ENCODE measurements around the gene PTPRZ1.

The PTPRZ1 gene

DNA sequence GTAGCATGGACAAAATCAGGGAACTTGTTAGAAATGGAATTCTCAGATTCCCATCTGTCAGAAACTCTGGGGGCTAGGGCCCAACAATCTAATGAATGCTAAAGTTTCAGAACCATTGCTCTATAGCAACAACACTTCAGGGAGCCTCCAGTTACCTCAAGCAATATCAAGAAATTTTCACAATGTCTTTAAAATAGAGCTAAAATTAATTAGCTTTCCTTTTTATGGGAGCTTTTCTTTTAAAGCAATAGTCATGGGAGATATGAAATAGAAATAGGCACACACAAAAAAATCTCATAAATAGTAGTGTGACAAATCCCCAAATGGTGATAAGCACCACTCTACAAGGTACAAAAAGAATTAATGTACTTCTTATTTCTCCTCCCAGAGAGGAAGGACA lies 190.2 kb downstream of the PTPRZ1 start:
- no peak for DNase-seq

DNA sequence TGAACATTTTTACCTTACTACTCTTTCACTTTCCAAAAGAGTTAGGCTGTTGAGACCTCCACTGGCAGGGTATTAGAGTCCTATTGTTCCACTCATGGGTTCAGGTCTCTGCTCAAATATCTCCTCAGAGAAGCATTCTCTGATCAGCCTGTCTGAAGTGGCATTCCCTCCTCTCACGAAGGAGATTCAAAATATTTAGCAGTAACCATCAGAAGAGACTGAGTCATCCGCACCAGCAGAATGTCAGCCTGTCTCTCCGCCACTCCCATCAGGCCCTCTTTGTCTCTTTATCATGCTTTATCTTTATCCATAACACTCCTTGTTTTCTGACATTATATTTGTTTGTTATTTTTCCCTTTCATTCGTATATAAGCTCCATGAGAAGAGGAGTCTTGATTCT lies 192.0 kb downstream of the PTPRZ1 start:
- DNase-seq = no peak

DNA sequence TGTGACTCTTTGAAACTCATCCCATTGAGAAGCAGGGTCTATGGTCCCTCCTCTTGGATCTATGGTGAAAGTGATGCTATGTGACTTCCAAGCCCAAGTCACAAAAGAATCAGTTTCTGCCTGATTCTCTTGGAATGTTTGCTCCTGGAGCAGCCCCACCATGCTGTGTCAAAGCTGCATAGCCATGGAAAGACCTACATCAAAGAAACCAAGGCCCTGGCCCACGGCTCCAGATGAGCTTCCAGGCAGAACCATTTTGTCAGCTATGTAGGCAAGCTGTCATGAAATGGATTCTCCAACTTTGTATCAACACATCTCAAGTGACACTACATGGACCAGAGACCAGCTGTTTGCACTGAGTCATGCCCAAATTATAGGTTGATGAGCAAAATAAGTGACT lies 194.1 kb downstream of the PTPRZ1 start:
- no peak for DNase-seq

DNA sequence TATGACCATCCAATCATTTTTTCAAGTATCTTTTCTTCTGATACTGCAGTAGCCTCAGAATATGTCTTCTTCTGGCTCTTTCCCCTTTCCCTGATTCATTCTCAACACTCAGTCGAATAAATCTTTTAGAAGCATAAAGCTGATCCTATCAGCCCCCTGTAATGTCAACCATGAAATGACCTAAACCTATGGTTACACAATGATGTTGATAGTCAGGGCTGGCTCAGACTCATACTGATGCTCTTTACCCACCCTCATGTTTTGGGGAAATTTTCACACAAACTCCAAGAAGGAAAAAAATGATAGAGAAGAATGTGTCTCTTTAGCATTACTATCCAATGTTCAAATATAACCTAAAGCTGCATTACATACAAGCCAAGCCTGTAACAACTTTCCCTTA lies 195.1 kb downstream of the PTPRZ1 start:
- DNase-seq = no peak

DNA sequence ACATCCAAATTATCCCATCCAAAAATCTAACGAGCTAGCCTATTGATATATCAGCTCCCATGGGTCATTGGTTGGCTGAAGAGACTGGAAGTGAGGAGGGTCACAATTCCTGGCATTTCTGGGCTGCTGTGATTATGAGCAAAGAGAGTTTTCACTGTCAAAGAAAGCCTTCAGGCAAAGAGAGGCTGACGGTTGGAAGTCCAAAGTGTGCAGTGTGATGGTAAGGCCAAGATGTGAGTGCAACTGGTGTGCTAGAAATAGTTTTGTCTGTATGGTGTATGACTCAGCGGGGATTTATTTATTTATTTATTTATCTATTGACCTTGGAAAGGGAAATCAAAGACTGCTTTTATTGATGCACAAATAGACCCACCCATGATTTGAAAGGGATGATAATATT lies 196.0 kb downstream of the PTPRZ1 start:
- DNase-seq = no peak

DNA sequence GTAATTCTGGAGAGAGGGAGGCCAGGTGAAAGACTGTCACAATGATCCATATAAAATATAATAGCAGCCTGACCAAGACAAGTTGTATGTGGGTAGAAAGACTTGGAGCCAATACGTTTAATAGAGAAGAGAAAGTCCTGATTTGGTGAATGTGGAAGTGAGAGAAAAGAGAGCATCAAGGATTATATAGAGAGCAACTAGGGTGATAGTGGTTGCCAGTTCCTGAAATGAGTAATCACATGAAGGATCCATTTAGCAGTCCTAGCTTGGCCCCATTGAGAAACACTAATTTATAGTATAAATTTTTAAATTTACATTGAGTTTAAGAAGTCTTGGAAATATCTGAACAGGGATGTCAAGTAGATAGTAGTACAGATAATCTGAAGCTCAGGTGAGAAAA lies 197.1 kb downstream of the PTPRZ1 start:
- no peak for DNase-seq

DNA sequence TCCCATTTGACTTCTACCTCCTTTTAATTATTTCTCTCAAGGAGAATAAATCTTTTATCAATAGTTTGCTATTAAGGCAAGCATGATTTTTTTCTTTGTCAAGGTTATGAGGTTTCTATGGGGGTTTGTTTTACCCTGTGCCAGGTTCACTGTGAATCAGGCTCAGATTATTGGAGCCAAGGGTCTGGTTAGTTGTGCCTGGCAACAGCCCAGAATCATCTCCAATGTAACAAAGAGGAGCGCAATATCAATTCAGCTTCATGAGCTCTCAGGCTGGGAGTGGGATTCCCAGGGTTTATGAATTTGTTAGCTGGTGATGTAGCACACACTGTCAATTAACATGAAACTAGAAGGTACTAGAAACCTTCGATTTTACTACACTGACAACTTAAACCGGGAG lies 197.9 kb downstream of the PTPRZ1 start:
- no peak for DNase-seq

DNA sequence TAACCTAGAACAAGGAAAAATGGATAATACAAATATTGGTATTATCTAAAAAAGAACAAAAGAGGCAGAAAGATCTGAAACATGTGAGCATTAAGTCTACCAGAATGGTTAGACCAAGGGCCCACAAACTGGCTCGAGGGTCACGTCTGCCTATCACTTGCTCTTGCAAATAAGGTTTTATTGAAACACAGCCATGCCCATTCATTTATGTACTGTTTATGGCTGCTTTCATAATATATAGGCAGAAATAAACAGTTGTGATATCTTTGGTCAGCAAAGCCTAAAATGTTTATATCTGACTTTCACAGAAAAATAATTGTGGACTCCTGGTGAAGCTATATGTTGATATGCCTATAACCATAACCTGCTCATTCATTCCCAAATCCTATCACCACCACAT lies 199.3 kb downstream of the PTPRZ1 start:
- DNase-seq = no peak

DNA sequence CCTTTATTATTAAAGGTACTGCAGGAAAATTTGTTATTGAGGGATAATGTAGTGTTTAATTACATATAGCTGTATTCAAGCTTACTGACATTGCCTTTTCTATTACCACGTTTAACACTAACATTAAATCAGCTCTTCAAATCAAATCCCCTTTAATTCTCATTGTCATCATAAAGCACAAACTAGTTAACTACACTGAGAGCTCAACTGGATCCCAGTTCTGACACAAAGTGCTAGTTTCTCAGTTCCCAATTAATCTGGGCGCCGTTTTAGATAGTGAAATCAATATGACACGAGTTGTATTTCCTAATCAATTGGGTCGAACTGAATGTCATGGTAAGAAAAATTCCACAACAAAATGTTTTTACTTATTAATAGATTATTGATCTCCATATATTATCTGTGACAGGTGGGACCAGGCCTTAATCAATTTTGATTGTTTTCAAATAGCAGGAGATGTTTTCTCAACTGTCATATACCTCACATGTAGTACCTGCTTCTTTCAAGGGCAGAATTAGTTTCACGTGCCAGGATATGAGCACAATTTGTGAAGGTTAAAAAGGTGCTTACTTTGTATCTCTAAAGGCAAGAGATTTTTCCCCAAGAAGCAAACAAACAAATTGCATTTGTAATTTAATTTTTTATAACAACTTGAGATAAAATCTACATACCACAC lies 200.1 kb downstream of the PTPRZ1 start:
- DNase-seq = no peak

DNA sequence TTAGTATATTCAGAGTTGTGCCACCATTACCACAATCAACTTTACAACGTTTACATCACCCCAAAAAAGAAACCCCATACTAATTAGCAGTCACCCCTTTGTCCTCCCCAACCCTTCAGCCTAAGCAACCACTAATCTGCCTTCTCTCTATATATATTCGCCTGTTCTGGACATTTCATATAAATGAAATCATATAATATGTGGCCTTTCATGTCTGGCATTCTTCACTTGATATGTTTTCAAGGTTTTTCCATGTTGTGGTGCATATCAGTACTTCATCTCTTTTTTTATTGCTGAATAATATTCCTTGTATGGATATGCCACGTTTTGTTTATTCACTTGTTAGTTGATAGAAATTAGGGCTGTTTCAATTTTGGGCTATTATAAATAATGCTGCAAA lies 200.7 kb downstream of the PTPRZ1 start:
- no peak for DNase-seq

DNA sequence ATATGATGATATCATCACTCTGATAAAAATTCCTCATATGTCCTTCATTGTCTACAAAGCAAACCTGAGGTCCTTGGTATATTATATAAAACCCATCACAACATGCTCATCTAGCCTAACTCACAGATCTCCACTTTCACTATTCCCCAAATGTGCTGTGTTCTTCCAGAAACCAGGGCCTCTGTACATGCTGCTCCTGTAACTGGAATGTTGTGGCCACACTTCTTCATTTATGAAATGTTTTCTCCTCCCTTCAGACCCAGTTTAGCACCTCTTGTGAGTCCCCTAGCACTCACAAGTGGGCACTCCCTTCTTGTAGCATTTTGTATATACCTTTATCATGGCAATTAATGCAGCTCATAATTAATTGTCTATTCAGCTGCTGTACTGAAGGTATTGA lies 209.2 kb downstream of the PTPRZ1 start:
- no peak for DNase-seq

DNA sequence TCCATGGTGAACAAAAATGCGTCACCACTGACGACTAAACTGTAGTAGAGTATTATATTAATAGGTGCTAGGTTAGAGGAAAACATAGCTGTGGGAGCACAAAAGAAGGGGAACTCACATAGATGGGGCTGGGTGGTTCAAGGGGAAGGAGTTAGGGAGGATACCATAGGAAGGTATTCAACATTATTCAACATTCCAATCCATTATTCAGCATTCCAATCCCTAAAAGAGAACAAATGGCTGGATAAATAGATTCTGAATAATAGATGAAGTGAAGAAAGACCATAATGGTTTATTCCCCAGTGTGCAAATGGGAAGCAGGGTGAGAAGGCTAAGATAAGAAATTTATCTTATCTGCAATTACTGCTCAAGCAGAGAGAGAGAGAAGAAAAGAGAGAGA lies 209.7 kb downstream of the PTPRZ1 start:
- DNase-seq = no peak

DNA sequence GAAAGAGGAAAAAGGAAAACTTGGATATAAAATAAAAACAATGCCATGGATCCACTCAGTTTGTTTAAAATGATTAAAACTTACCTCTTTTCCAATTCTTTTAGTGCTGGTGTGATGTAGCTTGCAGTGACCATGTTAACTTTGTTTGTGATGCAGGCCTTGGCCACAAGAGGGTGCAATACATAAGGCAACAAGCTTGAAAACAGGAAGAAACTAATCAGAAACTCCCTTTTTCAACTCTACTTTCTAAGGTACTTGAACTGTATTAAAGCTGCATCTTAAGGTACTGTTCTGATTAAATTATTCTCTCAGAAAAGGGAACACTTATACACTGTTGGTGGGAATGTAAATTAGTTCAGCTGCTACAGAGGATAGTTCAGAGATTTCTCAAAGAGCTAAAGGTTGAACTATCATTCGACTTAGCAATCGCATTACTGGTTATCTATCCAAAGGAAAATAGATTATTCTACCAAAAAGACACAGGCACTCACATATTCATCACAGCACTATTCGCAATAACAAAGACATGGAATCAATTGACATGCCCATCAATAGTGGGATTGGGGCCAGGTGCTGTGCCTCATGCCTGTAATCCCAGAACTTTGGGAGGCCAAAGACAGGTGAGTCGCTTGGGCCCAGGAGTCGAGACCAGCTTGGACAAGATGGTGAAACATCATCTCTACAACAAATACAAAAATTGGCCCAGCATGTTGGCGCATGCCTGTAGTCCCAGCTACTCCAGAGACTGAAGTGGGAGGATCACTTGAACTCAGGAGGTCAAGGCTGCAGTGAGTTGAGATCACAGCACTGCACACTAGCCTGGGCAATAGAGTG lies 220.2 kb downstream of the PTPRZ1 start:
- DNase-seq = peak; percentile 5

DNA sequence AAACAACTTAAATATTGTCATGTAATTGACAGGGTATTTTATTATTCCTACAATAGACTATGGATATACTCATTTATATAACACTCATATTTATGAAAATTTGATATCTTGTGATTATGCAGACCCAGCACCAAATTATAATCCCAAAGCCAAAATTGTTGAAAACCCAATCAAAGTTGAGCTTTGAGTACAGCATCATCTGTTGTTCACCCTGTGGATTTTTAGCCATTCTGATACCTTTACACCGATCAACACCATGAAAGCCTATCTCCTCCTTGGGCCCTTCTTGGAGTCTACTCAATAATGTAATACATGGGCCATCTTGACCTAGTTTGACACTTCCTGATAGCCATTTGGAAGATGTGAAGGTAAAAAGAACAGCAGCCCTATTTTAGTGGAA lies 221.6 kb downstream of the PTPRZ1 start:
- no peak for DNase-seq

DNA sequence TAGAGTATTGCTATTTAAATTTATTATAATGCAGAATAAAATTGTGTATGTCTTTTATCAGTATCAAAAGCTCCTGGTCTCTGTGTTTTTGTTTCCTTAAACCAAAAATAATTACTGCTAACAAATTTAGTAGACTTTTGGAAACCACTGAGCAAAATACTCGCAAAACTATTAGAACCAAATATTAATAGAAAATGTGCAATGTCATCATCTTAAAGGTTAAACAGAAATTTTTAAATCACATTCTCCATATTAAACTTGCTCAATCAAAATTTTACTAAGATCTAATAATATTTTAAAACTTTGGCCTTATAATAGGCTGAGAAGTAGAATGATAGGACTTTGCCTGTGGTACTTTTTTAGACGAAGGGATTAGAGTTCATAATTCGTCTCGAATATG lies 222.7 kb downstream of the PTPRZ1 start:
- no peak for DNase-seq

DNA sequence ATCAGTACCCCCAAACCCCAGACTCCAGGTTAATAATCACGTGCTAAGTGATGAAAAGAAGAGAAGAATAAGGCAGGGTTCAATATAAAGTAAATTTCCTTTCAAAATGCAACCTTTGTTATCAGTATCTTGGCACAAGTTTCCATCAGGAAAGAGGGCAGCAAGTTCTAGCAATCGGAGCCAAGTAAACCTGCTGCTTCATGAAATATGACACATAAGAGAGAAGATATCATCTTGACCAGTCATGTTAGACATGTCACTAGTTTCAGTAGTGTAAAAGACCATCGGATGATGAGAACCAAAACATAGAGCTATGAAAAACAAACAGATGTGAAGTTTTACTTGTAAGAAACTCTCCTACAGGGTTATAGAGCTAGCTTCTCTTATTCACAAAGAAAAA lies 227.1 kb downstream of the PTPRZ1 start:
- no peak for DNase-seq

DNA sequence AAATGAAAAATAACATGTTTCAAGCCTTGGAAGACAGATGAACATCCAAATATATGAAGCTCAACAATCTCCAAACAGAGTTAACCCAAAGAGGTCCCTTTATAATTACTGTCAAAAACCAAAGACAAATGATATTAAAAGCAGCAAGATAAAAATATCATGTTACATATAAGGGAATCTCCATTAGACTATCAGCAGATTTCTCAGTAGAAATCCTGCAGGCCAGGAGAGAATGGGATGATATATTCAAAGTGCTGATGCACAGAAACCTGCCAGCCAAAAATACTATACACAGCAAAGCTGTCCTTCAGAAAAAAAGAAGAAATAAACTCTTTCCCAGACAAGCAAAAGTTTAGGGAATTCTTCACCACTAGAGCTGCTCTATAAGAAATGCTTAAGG lies 230.1 kb downstream of the PTPRZ1 start:
- DNase-seq = no peak

All from NCI-H1417 treated with DMSO at 0.1 percent for 48 hours (cell line).